Measurements from ENCODE around the gene SIPA1L3.

DNA sequence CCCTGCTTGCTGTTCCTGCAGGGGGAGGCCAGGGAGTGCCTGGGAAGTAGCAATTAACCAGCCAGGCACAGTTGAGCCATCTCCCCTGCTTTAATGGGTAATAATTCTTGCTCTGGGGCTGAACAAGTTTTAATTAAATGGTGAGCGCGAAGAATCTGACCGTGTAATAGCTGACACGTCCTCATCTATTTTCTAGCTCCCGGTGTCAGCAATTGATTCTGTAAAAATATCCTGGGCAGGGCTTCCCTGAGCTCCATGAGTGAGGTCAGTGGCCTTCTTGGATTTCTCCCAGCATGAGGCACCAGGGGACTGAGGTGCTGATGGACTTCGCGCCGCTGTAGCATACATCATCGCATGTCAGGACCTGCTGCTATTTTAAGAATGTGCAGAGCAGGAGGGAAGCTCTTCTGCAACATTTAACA lies 26.9 kb downstream of the SIPA1L3 start:
- TF ChIP-seq, protein P1, sequence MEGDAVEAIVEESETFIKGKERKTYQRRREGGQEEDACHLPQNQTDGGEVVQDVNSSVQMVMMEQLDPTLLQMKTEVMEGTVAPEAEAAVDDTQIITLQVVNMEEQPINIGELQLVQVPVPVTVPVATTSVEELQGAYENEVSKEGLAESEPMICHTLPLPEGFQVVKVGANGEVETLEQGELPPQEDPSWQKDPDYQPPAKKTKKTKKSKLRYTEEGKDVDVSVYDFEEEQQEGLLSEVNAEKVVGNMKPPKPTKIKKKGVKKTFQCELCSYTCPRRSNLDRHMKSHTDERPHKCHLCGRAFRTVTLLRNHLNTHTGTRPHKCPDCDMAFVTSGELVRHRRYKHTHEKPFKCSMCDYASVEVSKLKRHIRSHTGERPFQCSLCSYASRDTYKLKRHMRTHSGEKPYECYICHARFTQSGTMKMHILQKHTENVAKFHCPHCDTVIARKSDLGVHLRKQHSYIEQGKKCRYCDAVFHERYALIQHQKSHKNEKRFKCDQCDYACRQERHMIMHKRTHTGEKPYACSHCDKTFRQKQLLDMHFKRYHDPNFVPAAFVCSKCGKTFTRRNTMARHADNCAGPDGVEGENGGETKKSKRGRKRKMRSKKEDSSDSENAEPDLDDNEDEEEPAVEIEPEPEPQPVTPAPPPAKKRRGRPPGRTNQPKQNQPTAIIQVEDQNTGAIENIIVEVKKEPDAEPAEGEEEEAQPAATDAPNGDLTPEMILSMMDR (IDR thresholded peaks at IDR 0.05), result no peak
- no peak for TF ChIP-seq POLR2A (IDR thresholded peaks at IDR 0.05)

Data from lower leg skin (tissue), 3 donors.